ENCODE measurements around the gene PRKAA2. TPM values are rescaled to one million over a fixed set of nuclear protein-coding genes. Genes with fewer than 3 reads are reported as not detected.

PRKAA2 gene
- total RNA-seq, 1 experiment from 2014 or later = 4.5 TPM

DNA sequence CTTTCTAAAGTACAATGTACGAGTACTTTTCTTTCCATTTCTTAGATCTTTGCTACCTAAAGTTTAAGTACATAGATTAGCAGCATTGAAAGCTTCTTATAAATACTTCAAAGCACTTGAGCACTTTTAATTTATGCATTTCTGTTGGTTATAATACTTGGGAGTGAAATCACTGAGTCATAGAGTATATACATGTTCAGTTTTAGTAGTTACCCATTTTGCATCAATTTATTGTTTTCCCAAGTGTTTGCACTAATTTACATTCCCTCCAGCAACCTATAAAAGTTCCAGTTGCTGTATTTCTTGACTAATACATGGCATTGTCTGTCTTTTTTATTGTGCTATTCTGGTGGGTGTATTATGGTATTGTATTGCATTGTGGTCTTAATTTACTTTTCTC lies 20.3 kb downstream of the PRKAA2 start:
- Histone ChIP-seq H3K9me3 (ENCODE audit: low read length) (no peaks in the 10 kb centered on the region), H3K79me2 (ENCODE audit: low read length) (no peaks in the 10 kb centered on the region), H2AFZ (ENCODE audit: low read length) (no peak overlapping the region), H3K4me2 (ENCODE audit: low read length) (no peak overlapping the region), H4K20me1 (ENCODE audit: low read length) (no peaks in the 10 kb centered on the region), H3K27me3 (ENCODE audit: low read length) (no peaks in the 10 kb centered on the region), H3K36me3 (ENCODE audit: low read depth, low read length) (no peaks in the 10 kb centered on the region), H3K27ac (ENCODE audit: low read length) (no peak overlapping the region), H3F3A (ENCODE audit: low read length, unreplicated experiment) (no peaks in the 10 kb centered on the region), H3K9me2 (replicated peaks; ENCODE audit: low read length) (no peaks in the 10 kb centered on the region), H3K4me1 (ENCODE audit: insufficient read depth, low read length) (no peaks in the 10 kb centered on the region), H3K4me3 (ENCODE audit: low read length) (no peak overlapping the region), H3K9ac (ENCODE audit: low read length) (no peak overlapping the region)
- no TSS peak for BruUV-seq (replicated peaks)
- TF ChIP-seq EZH2 (IDR thresholded peaks at IDR 0.05; ENCODE audit: low read length, unreplicated experiment) = no peak
- no peak for TF ChIP-seq EZH2phosphoT487 (IDR thresholded peaks at IDR 0.05; ENCODE audit: borderline replicate concordance, low read length)
- TF ChIP-seq, protein P1, sequence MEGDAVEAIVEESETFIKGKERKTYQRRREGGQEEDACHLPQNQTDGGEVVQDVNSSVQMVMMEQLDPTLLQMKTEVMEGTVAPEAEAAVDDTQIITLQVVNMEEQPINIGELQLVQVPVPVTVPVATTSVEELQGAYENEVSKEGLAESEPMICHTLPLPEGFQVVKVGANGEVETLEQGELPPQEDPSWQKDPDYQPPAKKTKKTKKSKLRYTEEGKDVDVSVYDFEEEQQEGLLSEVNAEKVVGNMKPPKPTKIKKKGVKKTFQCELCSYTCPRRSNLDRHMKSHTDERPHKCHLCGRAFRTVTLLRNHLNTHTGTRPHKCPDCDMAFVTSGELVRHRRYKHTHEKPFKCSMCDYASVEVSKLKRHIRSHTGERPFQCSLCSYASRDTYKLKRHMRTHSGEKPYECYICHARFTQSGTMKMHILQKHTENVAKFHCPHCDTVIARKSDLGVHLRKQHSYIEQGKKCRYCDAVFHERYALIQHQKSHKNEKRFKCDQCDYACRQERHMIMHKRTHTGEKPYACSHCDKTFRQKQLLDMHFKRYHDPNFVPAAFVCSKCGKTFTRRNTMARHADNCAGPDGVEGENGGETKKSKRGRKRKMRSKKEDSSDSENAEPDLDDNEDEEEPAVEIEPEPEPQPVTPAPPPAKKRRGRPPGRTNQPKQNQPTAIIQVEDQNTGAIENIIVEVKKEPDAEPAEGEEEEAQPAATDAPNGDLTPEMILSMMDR (conservative IDR thresholded peaks at IDR 0.05; ENCODE audit: low read depth, low read length) = no peak
- DNase-seq (no peak), ATAC-seq (peak; percentile 74)
- ChIA-PET POLR2A (ENCODE audit: unreplicated experiment) (no interaction called here), CTCF (no interaction called here)
- intact Hi-C loops (cut with micrococcal nuclease) = no loop called here

DNA sequence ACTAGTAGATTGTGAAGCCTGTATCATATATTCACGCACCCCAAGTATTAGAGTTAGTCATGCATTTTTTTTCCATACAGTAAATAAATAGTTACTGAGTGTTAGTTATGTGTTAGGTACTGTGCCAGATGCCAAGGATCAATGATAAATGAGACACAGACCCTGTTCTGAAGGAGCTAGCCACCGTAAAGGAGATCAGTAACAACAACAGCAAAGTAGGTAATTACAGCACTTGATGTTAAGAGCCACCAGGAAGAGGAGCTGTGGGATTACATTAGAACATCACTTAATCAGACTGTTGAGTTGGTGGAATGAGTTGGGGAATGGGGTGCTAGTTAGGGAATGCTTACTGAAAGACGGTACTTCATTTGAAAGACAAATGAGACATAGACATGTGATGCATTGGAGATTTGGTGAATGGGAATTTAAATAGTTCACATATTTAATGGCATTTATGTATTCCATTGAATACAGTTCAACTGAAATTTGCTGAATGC lies 21.0 kb downstream of the PRKAA2 start:
- Histone ChIP-seq H3K9me2 (replicated peaks; ENCODE audit: low read length) (no peaks in the 10 kb centered on the region), H3K9me3 (ENCODE audit: low read length) (no peaks in the 10 kb centered on the region), H3K4me1 (ENCODE audit: insufficient read depth, low read length) (no peaks in the 10 kb centered on the region), H3K4me2 (ENCODE audit: low read length) (no peak overlapping the region), H2AFZ (ENCODE audit: low read length) (no peak overlapping the region), H3K36me3 (ENCODE audit: low read depth, low read length) (no peaks in the 10 kb centered on the region), H3F3A (ENCODE audit: low read length, unreplicated experiment) (no peaks in the 10 kb centered on the region), H3K79me2 (ENCODE audit: low read length) (no peaks in the 10 kb centered on the region), H3K27ac (ENCODE audit: low read length) (no peak overlapping the region), H4K20me1 (ENCODE audit: low read length) (no peaks in the 10 kb centered on the region), H3K27me3 (ENCODE audit: low read length) (no peaks in the 10 kb centered on the region), H3K9ac (ENCODE audit: low read length) (no peak overlapping the region), H3K4me3 (ENCODE audit: low read length) (no peak overlapping the region)
- no peak for TF ChIP-seq EZH2phosphoT487 (IDR thresholded peaks at IDR 0.05; ENCODE audit: borderline replicate concordance, low read length)
- no TSS peak for BruUV-seq (replicated peaks)
- DNase-seq = no peak
- CTCF ChIA-PET = no interaction called here
- POLR2A ChIA-PET (ENCODE audit: unreplicated experiment) = no interaction called here
- intact Hi-C loops (cut with micrococcal nuclease) = no loop called here
- no peak for ATAC-seq

DNA sequence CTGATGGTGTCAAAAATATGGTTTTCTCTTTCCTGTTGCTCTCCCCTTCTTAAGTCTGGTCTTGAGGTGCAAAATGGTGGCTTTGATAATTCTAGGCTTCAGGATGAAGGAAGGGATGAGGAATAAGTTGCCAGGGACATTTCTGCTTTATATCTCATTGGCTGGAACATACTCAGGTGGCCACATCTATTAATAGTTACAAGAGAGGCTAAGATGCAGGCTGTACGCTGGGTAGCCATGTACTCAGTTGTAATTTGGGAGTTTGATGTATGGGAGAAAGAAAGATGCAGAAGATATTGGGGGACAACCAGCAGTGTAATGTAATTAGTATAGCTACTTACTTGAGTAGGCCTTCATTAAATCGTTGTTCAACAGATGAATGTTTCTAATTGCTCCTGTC lies 25.2 kb downstream of the PRKAA2 start:
- H3K9me2 ChIP-seq (replicated peaks; ENCODE audit: low read length) = no peaks in the 10 kb centered on the region
- H3K9me3 ChIP-seq (ENCODE audit: low read length) = no peaks in the 10 kb centered on the region
- BruUV-seq (replicated peaks) = no TSS peak
- no peak for DNase-seq
- intact Hi-C loops (cut with micrococcal nuclease) = no loop called here
- no peaks in the 10 kb centered on the region for H4K20me1 ChIP-seq (ENCODE audit: low read length)
- no peaks in the 10 kb centered on the region for H3F3A ChIP-seq (ENCODE audit: low read length, unreplicated experiment)
- H3K9ac ChIP-seq (ENCODE audit: low read length) = no peak overlapping the region
- no peak overlapping the region for H3K27ac ChIP-seq (ENCODE audit: low read length)
- ChIA-PET CTCF (no interaction called here), POLR2A (ENCODE audit: unreplicated experiment) (no interaction called here)
- H3K27me3 ChIP-seq (ENCODE audit: low read length) = no peaks in the 10 kb centered on the region
- H3K36me3 ChIP-seq (ENCODE audit: low read depth, low read length) = no peaks in the 10 kb centered on the region
- no peaks in the 10 kb centered on the region for H3K4me1 ChIP-seq (ENCODE audit: insufficient read depth, low read length)
- H3K4me2 ChIP-seq (ENCODE audit: low read length) = no peak overlapping the region
- H2AFZ ChIP-seq (ENCODE audit: low read length) = no peak overlapping the region
- H3K4me3 ChIP-seq (ENCODE audit: low read length) = no peak overlapping the region
- no peaks in the 10 kb centered on the region for H3K79me2 ChIP-seq (ENCODE audit: low read length)
- TF ChIP-seq EZH2 (IDR thresholded peaks at IDR 0.05; ENCODE audit: low read length, unreplicated experiment) (no peak), EZH2phosphoT487 (IDR thresholded peaks at IDR 0.05; ENCODE audit: borderline replicate concordance, low read length) (no peak)
- TF ChIP-seq, protein P1 (conservative IDR thresholded peaks at IDR 0.05; ENCODE audit: low read depth, low read length) = no peak
- ATAC-seq = no peak
